ENCODE data around the gene ELAVL3. TPM values are rescaled to one million over a fixed set of nuclear protein-coding genes. Genes with fewer than 3 reads are reported as not detected.

ELAVL3 gene
- polyA plus RNA-seq, 3 donors from 2014 or later: not detected

GRCh38 chr19:11499890-11500420 is 19.1 kb upstream of the ELAVL3 start:
- no peak overlapping the region for H3K4me3 Mint-ChIP-seq
- H3K9me3 Mint-ChIP-seq: no peaks in the 10 kb centered on the region
- H3K4me1 Mint-ChIP-seq: peaks cover 7 to 12% of the 10 kb centered on the region in 2 donors
- DNase-seq: no peak
- H3K27me3 Mint-ChIP-seq (ENCODE audit: low read depth in 3 of 3): peaks cover 0 to 2% (median 0%) of the 10 kb centered on the region in 3 donors
- peaks cover 0 to 7% (median 6%) of the 10 kb centered on the region in 3 donors for H3K36me3 Mint-ChIP-seq
- H3K27ac Mint-ChIP-seq: peak overlapping the region in 2 of 6 donors; percentile 13 to 60

GRCh38 chr19:11499220-11499726 is 18.4 kb upstream of the ELAVL3 start:
- H3K36me3 Mint-ChIP-seq: peaks cover 0 to 7% (median 6%) of the 10 kb centered on the region in 3 donors
- H3K27ac Mint-ChIP-seq: no peak overlapping the region

GRCh38 chr19:11496391-11497163 is 15.7 kb upstream of the ELAVL3 start:
- H3K27me3 Mint-ChIP-seq (ENCODE audit: low read depth in 3 of 3): peaks cover 0 to 2% (median 0%) of the 10 kb centered on the region in 3 donors
- no peak overlapping the region for H3K4me3 Mint-ChIP-seq
- no peaks in the 10 kb centered on the region for H3K9me3 Mint-ChIP-seq
- peaks cover 0 to 7% (median 6%) of the 10 kb centered on the region in 3 donors for H3K36me3 Mint-ChIP-seq
- peak; percentile 25 to 49 (median 30) for DNase-seq
- no peak overlapping the region for H3K27ac Mint-ChIP-seq
- peaks cover 0 to 6% of the 10 kb centered on the region in 2 donors for H3K4me1 Mint-ChIP-seq

More at GRCh38 chr19:11499220-11499726, 18.4 kb upstream of the ELAVL3 start:
- Mint-ChIP-seq H3K27me3 (ENCODE audit: low read depth in 3 of 3) (peaks cover 0 to 2% (median 0%) of the 10 kb centered on the region in 3 donors), H3K9me3 (no peaks in the 10 kb centered on the region), H3K4me3 (no peak overlapping the region), H3K4me1 (peaks cover under 1 to 6% of the 10 kb centered on the region in 2 donors)
- DNase-seq: no peak

GRCh38 chr19:11495885-11496284 is 15.0 kb upstream of the ELAVL3 start:
- H3K4me3 Mint-ChIP-seq: no peak overlapping the region
- H3K36me3 Mint-ChIP-seq: peaks cover 0 to 9% (median 4%) of the 10 kb centered on the region in 3 donors
- no peak overlapping the region for H3K27ac Mint-ChIP-seq
- H3K27me3 Mint-ChIP-seq (ENCODE audit: low read depth in 3 of 3): no peaks in the 10 kb centered on the region
- no peaks in the 10 kb centered on the region for H3K9me3 Mint-ChIP-seq
- peaks cover 0 to 5% of the 10 kb centered on the region in 2 donors for H3K4me1 Mint-ChIP-seq
- DNase-seq: no peak

- no peaks in the 10 kb centered on the region for H3K9me3 Mint-ChIP-seq
- no peak overlapping the region for H3K27ac Mint-ChIP-seq
- H3K4me3 Mint-ChIP-seq: no peak overlapping the region
- no peaks in the 10 kb centered on the region for H3K27me3 Mint-ChIP-seq (ENCODE audit: low read depth in 3 of 3)
- H3K36me3 Mint-ChIP-seq: peaks cover 0 to 10% (median 4%) of the 10 kb centered on the region in 3 donors
- DNase-seq: no peak
- peaks cover 0 to 6% of the 10 kb centered on the region in 2 donors for H3K4me1 Mint-ChIP-seq
Observed at GRCh38 chr19:11495481-11495880, 14.6 kb upstream of the ELAVL3 start.

GRCh38 chr19:11494634-11495285 is 13.9 kb upstream of the ELAVL3 start:
- no peak overlapping the region for H3K4me3 Mint-ChIP-seq
- H3K9me3 Mint-ChIP-seq: no peaks in the 10 kb centered on the region
- H3K36me3 Mint-ChIP-seq: peaks cover 0 to 7% (median under 1%) of the 10 kb centered on the region in 3 donors
- no peak for DNase-seq
- no peak overlapping the region for H3K27ac Mint-ChIP-seq
- no peaks in the 10 kb centered on the region for H3K27me3 Mint-ChIP-seq (ENCODE audit: low read depth in 3 of 3)
- peaks cover 0 to 2% of the 10 kb centered on the region in 2 donors for H3K4me1 Mint-ChIP-seq

GRCh38 chr19:11489378-11489777 is 8.5 kb upstream of the ELAVL3 start:
- Mint-ChIP-seq H3K4me3 (no peak overlapping the region), H3K27ac (no peak overlapping the region)

GRCh38 chr19:11486661-11487503 is 6.0 kb upstream of the ELAVL3 start:
- Mint-ChIP-seq H3K36me3 (peaks cover 0 to 11% (median 0%) of the 10 kb centered on the region in 3 donors), H3K27ac (no peak overlapping the region), H3K4me1 (peaks cover 10 to 13% of the 10 kb centered on the region in 2 donors), H3K27me3 (ENCODE audit: low read depth in 3 of 3) (peaks cover 2 to 7% (median 4%) of the 10 kb centered on the region in 3 donors), H3K9me3 (no peaks in the 10 kb centered on the region), H3K4me3 (no peak overlapping the region)
- no peak for DNase-seq

More at GRCh38 chr19:11489378-11489777, 8.5 kb upstream of the ELAVL3 start:
- no peaks in the 10 kb centered on the region for H3K9me3 Mint-ChIP-seq
- H3K27me3 Mint-ChIP-seq (ENCODE audit: low read depth in 3 of 3): no peaks in the 10 kb centered on the region
- H3K36me3 Mint-ChIP-seq: peaks cover 0 to 11% (median 0%) of the 10 kb centered on the region in 3 donors
- no peak for DNase-seq
- peaks cover 0 to 2% of the 10 kb centered on the region in 2 donors for H3K4me1 Mint-ChIP-seq

GRCh38 chr19:11485245-11485837 is 4.5 kb upstream of the ELAVL3 start:
- H3K9me3 Mint-ChIP-seq: no peaks in the 10 kb centered on the region

GRCh38 chr19:11483366-11484111 is 2.7 kb upstream of the ELAVL3 start:
- no peak overlapping the region for H3K27ac Mint-ChIP-seq
- peaks cover 0 to 7% (median 0%) of the 10 kb centered on the region in 3 donors for H3K36me3 Mint-ChIP-seq
- H3K27me3 Mint-ChIP-seq (ENCODE audit: low read depth in 3 of 3): peaks cover 13 to 19% (median 16%) of the 10 kb centered on the region in 3 donors
- H3K4me3 Mint-ChIP-seq: no peak overlapping the region
- no peaks in the 10 kb centered on the region for H3K9me3 Mint-ChIP-seq
- DNase-seq: no peak
- peaks cover 21% of the 10 kb centered on the region in 2 donors for H3K4me1 Mint-ChIP-seq

More at GRCh38 chr19:11485245-11485837, 4.5 kb upstream of the ELAVL3 start:
- peak overlapping the region in 1 of 5 donors; percentile 33 for H3K4me3 Mint-ChIP-seq
- H3K36me3 Mint-ChIP-seq: peaks cover 0 to 7% (median 0%) of the 10 kb centered on the region in 3 donors
- H3K27me3 Mint-ChIP-seq (ENCODE audit: low read depth in 3 of 3): peaks cover 7 to 12% (median 10%) of the 10 kb centered on the region in 3 donors
- H3K4me1 Mint-ChIP-seq: peaks cover 16 to 21% of the 10 kb centered on the region in 2 donors
- no peak overlapping the region for H3K27ac Mint-ChIP-seq
- DNase-seq: no peak

- no peaks in the 10 kb centered on the region for H3K9me3 Mint-ChIP-seq
- peaks cover 21% of the 10 kb centered on the region in 2 donors for H3K4me1 Mint-ChIP-seq
- peaks cover 16 to 21% (median 18%) of the 10 kb centered on the region in 3 donors for H3K27me3 Mint-ChIP-seq (ENCODE audit: low read depth in 3 of 3)
- peak; percentile 85 to 87 (median 85) for DNase-seq
- H3K4me3 Mint-ChIP-seq: peak overlapping the region; percentile 45 to 79 (median 70)
- peak overlapping the region in 3 of 6 donors; percentile 13 to 74 (median 65) for H3K27ac Mint-ChIP-seq
- H3K36me3 Mint-ChIP-seq: peaks cover 0 to 7% (median 0%) of the 10 kb centered on the region in 3 donors
Observed at GRCh38 chr19:11482384-11483050, 1.7 kb upstream of the ELAVL3 start.

Data from immature natural killer cell (primary cell).